OCI-LY3 (cell line): ENCODE results near the gene PLEK2.

ENCODE experiments used
- H2AFZ ChIP-seq: fragments of 200-600, 300-600 bp; shearing (Covaris generic); 2 replicates; pipeline ENCODE4 v1.6.0; 2014; ENCODE audit warnings: antibody characterized with exemption, low read depth, low read length
- H3K27ac ChIP-seq: fragments of 200-600, 300-600 bp; sonication (generic); 2 replicates; pipeline ENCODE4 v1.5.1; 2014; ENCODE audit warnings: mild to moderate bottlenecking, low read length, moderate library complexity, mixed read lengths
- H3K27me3 ChIP-seq: fragments of 200-600, 300-600 bp; sonication (generic); 2 replicates; pipeline ENCODE4 v1.6.1; 2014; ENCODE audit warnings: low read depth, low read length, mixed read lengths
- H3K36me3 ChIP-seq: fragments of 200-600, 300-600 bp; sonication (generic); replicated peaks from 2 replicates; pipeline ENCODE3; 2014; ENCODE audit warnings: low read depth, low read length, mixed read lengths
- H3K4me1 ChIP-seq: fragments of 300-600, 200-600 bp; sonication (generic); 2 replicates; pipeline ENCODE4 v1.6.1; 2014; ENCODE audit warnings: low read length, mixed read lengths
- H3K4me2 ChIP-seq: fragments of 200-600, 300-600 bp; sonication (generic); 2 replicates; pipeline ENCODE4 v1.6.1; 2014; ENCODE audit warnings: low read length, mixed read lengths
- H3K4me3 ChIP-seq: fragments of 300-600, 200-600 bp; sonication (generic); 2 replicates; pipeline ENCODE4 v1.5.1; 2014; ENCODE audit warnings: antibody characterized with exemption, mild to moderate bottlenecking, low read length, moderate library complexity
- H3K79me2 ChIP-seq: fragments of 300-600, 200-600 bp; shearing (Covaris generic); 2 replicates; pipeline ENCODE4 v1.6.1; 2014; ENCODE audit warnings: mild to moderate bottlenecking, low read length, mixed read lengths
- H3K9ac ChIP-seq: fragments of 300-600, 200-600 bp; shearing (Covaris generic); 2 replicates; pipeline ENCODE4 v1.6.0; 2014; ENCODE audit warnings: mild to moderate bottlenecking, low read length, moderate library complexity
- H3K9me3 ChIP-seq: fragments of 200-600, 300-600 bp; shearing (Covaris generic); 2 replicates; pipeline ENCODE4 v1.6.1; 2014; ENCODE audit warnings: low read length, mixed read lengths; ENCODE audit not compliant: insufficient read depth
- H4K20me1 ChIP-seq: fragments of 200-600, 300-600 bp; sonication (generic); 2 replicates; pipeline ENCODE4 v1.6.1; 2016; ENCODE audit warnings: low read length, mixed read lengths; ENCODE audit not compliant: insufficient read depth
- EZH2phosphoT487 ChIP-seq: fragments of 200-600 bp; shearing (Covaris generic); IDR thresholded peaks from 2 replicates; pipeline ENCODE4 v1.6.1; 2018; ENCODE audit warnings: antibody characterized with exemption, mixed run types, low read depth
- TF ChIP-seq, protein P1 (sequence below): fragments of 200-600, 300-600 bp; sonication (generic); IDR thresholded peaks from 2 replicates; pipeline ENCODE4 v1.5.1; 2014; ENCODE audit warnings: antibody characterized with exemption, low read length, low read depth

PLEK2 gene

DNA sequence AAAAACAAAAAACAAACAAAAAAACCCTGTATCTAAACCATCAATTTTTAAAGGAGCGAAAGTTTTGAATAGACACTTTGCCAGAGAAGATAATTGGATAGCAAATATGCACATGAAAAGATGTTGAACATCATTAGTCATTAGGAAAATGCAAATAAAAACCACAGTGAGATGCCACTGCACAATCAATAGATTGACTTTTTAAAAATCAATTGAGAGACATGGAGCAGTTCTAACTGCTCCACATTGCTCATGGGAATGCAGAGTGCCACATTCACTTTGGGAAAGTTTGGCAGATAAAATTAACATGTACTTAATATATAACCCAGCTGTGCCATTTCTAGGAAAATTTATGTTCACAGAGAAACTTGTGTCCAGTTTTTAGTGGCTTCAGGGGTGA lies 39.1 kb downstream of the PLEK2 start:
- Histone ChIP-seq H3K9ac (no peak overlapping the region), H3K9me3 (no peaks in the 10 kb centered on the region), H3K4me3 (no peak overlapping the region), H3K4me2 (peak overlapping the region; percentile 3; the same call in 1 of the 2 replicates), H3K4me1 (peaks cover 8% of the 10 kb centered on the region), H2AFZ (no peak overlapping the region), H3K27ac (peak overlapping the region; percentile 16; the same call in 1 of the 2 replicates), H4K20me1 (peaks cover 6% of the 10 kb centered on the region; the same call in 1 of the 2 replicates), H3K79me2 (peaks cover 62% of the 10 kb centered on the region), H3K27me3 (no peaks in the 10 kb centered on the region), H3K36me3 (peaks cover 66% of the 10 kb centered on the region)
- TF ChIP-seq, protein P1, sequence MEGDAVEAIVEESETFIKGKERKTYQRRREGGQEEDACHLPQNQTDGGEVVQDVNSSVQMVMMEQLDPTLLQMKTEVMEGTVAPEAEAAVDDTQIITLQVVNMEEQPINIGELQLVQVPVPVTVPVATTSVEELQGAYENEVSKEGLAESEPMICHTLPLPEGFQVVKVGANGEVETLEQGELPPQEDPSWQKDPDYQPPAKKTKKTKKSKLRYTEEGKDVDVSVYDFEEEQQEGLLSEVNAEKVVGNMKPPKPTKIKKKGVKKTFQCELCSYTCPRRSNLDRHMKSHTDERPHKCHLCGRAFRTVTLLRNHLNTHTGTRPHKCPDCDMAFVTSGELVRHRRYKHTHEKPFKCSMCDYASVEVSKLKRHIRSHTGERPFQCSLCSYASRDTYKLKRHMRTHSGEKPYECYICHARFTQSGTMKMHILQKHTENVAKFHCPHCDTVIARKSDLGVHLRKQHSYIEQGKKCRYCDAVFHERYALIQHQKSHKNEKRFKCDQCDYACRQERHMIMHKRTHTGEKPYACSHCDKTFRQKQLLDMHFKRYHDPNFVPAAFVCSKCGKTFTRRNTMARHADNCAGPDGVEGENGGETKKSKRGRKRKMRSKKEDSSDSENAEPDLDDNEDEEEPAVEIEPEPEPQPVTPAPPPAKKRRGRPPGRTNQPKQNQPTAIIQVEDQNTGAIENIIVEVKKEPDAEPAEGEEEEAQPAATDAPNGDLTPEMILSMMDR: no peak

DNA sequence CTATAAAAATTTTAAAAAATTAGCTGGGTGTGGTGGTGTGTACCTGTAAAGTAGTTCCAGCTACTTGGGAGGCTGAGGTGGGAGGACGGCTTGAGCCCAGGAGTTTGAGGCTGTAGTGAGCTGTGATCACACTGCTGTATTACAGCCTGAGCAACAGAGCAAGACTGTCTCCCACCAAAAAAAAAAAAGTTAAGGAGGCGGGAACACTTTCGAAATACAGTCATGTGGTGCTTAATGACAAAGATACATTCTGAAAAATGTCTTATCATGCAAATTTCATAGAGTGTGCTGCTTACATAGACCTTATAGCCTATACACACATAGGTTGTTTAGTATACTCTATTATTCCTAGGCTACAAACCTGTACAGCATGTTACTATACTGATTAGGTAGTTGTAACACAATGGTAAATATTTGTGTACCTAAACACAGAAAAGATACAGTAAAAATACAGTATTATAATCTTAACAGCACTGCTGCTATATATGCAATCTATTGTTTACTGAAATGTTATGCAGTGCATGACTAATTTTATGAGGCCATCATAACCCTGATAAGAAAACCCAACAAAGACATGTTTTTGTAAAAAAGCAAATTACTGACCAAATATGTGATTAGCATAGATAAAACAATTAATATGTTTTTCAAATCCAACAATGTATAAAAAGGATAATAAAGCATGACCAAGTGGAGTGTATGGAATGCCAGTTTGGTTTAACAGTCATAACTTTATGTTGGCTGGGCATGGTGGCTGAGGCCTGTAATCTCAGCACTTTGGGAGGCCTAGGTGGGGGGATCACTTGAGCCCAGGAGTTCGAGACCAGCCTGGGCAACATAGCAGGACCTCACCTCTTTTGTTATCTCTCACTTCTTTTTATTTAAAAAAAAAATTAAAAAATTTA lies 40.5 kb downstream of the PLEK2 start:
- H3K27me3 ChIP-seq: no peaks in the 10 kb centered on the region
- no peaks in the 10 kb centered on the region for H3K9me3 ChIP-seq
- peaks cover 8% of the 10 kb centered on the region for H3K4me1 ChIP-seq
- H3K79me2 ChIP-seq: peaks cover 73% of the 10 kb centered on the region
- H3K4me2 ChIP-seq: no peak overlapping the region
- peaks cover 62% of the 10 kb centered on the region for H3K36me3 ChIP-seq
- no peak overlapping the region for H3K27ac ChIP-seq
- no peak overlapping the region for H3K4me3 ChIP-seq
- no peak overlapping the region for H3K9ac ChIP-seq
- H2AFZ ChIP-seq: no peak overlapping the region
- H4K20me1 ChIP-seq: peaks cover 7% of the 10 kb centered on the region; the same call in 1 of the 2 replicates
- TF ChIP-seq EZH2phosphoT487: no peak
- TF ChIP-seq, protein P1: no peak

DNA sequence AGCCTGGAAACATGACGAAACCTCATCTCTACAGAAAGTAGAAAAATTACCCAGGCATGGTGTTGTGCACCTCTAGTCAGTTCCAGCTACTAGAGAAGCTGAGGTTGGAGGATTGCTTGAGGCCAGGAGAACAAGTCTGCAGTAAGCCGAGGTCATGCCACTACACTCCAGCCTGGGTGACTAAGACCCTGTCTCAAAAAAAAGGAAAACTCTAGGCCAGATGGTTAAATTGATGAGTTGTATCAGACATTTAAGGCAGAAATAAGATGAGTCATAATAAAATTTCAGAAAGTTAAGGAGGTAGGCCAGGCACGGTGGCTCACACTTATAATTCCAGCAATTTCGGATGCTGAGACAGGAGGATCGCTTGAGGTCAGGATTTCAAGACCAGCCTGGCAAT lies 41.1 kb downstream of the PLEK2 start:
- TF ChIP-seq EZH2phosphoT487: no peak
- TF ChIP-seq, protein P1: no peak
- Histone ChIP-seq H3K4me1 (peaks cover 8% of the 10 kb centered on the region), H3K4me3 (no peak overlapping the region), H3K79me2 (peaks cover 80% of the 10 kb centered on the region), H2AFZ (no peak overlapping the region), H3K9me3 (no peaks in the 10 kb centered on the region), H3K27ac (no peak overlapping the region), H3K27me3 (no peaks in the 10 kb centered on the region), H3K9ac (no peak overlapping the region), H3K4me2 (no peak overlapping the region), H4K20me1 (peaks cover 5% of the 10 kb centered on the region; the same call in 1 of the 2 replicates), H3K36me3 (peaks cover 63% of the 10 kb centered on the region)

DNA sequence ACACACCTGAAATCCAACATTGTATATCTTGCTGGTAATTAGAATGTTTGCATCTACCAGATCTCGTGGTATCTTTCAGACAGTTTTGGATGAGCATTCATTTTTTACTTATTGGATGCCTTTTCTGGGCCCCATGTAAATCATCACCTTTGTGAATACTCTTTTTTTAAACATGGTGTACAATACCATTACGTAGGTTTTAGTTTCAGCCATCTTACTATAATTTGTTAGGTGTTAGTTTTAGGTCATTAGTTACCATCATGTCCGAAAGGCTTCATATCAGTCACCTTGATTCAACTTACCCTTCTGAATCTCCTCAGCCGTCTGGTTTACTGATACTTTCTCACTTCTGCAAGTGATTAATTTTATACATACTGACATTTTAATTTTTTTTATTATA lies 46.5 kb downstream of the PLEK2 start:
- peaks cover 19% of the 10 kb centered on the region for H3K4me1 ChIP-seq
- H4K20me1 ChIP-seq: peaks cover 14% of the 10 kb centered on the region
- no peak overlapping the region for H3K9ac ChIP-seq
- TF ChIP-seq EZH2phosphoT487: no peak
- TF ChIP-seq, protein P1: no peak
- no peaks in the 10 kb centered on the region for H3K9me3 ChIP-seq
- peaks cover 86% of the 10 kb centered on the region for H3K79me2 ChIP-seq
- peaks cover 45% of the 10 kb centered on the region for H3K36me3 ChIP-seq
- no peak overlapping the region for H3K4me2 ChIP-seq
- no peak overlapping the region for H2AFZ ChIP-seq
- no peak overlapping the region for H3K4me3 ChIP-seq
- H3K27ac ChIP-seq: no peak overlapping the region
- no peaks in the 10 kb centered on the region for H3K27me3 ChIP-seq
